DMS153 (cell line): ENCODE results near the gene SRI.
"Not testable (repeated sequence)": the region's sequence is repeated elsewhere in the genome, so short reads cannot be mapped to it uniquely, and the experiment has no call there.

Experiments used
- DNase-seq: peaks from one replicate; lab custom pipeline; 2025; lab: John Stamatoyannopoulos, UW

The SRI gene, protein sequence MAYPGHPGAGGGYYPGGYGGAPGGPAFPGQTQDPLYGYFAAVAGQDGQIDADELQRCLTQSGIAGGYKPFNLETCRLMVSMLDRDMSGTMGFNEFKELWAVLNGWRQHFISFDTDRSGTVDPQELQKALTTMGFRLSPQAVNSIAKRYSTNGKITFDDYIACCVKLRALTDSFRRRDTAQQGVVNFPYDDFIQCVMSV

DNA sequence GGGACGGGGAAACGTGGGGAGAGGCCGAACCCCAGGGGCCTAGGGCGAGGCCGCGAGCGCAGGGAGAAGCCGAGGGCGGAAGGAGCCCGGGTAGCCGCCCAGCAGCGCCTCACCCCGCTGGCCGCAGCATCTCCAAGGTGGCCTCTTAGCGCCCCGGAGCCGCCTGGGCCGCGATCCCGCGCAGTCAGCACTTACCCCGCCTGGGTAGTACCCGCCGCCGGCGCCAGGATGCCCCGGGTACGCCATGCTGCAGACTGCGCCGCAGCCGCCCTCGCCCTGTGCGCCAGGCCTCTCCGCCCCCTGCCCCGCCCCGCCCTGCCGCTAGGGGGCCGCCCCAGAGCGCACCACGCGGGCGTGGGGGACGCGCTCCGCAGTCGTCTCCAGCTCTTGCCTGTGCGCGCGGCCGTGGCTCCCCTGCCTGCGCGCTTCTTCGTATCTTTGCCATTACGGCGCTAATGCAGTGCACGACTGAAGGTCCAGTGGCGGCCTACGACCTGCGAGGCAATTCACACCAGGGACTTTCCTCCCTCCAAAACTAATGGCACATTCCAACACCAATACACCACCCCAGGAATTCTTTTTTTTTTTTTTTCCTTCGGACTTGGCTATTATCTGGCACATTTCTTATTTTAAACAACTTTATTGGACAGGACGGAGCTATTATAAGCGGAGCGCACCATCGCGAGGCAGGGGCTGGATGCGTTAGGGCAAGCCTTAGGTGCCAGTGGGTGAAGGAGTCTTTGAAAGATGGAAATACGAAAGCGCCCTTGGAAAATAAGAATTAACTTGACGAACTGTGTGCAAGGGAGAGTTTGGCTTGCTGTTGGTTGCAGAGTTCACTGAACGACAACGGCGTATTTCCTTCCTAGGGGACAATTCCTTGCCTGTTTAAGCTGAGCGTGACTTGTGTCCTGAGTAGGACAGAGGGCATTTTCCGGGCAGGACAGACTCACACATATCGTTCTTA, at the start of gene SRI:
Gene SRI (minus strand): TSS at position 258 of the 967 bp plus-strand sequence. CDS start 12 bp downstream, at position 246.
- peak; percentile 61 for DNase-seq

- no peak for DNase-seq
Observed at GRCh38 chr7:88269586-88269985, 49.7 kb upstream of the SRI start.

DNA sequence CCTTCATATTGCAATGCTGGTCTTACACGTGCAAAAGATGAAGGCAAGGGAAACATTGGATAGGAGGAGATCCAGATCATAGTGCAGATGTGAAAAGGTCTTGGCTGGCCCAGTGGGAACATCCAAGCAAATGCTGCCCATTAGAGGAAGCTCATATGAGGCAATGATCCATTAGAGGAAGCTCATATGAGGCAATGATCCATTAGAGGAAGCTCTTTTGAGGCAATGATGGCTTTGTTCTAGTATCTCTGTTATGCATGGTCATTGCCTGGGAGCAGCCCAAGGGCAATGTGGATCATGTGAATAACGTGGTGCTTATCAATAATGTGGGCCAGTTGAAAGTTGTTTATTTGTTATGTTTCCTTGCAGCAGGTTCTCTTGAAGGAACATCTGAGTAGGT, 49.0 kb upstream of the SRI start:
- DNase-seq, result no peak

- no peak for DNase-seq
Observed at GRCh38 chr7:88268051-88268450, 48.2 kb upstream of the SRI start.

DNA sequence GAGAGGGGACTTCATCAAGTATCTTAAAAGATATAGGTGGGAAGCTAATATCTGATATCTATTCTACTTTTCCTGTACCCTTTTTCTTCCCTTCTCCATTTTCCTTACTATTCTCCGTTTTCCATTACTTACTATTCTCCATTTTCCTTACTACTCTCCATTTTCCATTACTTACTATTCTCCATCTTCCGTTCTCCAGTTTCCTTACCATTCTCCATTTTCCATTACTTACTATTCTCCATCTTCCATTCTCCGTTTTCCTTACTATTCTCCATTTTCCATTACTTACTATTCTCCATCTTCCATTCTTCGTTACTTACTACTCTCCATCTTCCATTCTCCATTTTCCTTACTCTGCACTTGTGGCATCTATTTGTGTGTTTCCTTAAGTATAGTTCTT, 47.6 kb upstream of the SRI start:
- no peak for DNase-seq

GRCh38 chr7:88264987-88265386, 45.1 kb upstream of the SRI start:
- not testable (repeated sequence) for DNase-seq

DNA sequence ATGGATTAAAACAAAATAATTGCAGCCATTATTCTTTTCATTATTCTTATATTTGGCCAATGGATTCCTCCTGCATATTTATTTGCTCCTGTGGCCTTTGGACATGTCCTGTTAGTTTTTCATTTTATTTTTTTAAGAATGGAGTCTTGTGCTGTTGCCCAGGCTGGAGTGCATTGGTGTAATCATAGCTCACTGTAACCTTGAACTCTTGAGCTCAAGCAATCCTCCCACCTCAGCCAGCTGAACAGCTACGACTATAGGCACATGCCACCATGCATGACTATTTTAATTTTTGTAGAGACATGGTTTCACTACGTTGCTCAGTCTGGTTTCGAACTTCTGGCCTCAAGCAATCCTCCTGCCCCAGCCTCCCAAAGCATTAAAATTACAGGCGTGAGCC, 42.7 kb upstream of the SRI start:
- DNase-seq, result no peak

DNA sequence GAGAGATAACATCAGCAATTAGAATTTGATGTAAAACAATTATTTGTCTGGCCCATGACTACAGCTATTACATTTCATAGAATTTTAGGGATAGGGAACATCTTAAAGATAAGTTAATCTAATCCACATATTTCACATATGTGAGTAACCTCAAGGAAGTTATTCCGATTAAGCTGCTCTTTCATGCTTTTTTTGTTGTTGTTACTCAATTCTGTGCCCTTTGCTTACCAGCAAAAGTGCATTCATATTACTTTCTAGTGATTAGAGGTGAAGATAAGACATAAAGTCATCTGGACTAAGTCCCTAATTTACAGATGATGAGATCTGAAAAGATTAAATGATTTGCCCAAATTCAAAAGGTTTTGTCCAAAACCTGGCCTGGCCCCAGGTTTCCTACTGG, 40.9 kb upstream of the SRI start:
- no peak for DNase-seq

DNA sequence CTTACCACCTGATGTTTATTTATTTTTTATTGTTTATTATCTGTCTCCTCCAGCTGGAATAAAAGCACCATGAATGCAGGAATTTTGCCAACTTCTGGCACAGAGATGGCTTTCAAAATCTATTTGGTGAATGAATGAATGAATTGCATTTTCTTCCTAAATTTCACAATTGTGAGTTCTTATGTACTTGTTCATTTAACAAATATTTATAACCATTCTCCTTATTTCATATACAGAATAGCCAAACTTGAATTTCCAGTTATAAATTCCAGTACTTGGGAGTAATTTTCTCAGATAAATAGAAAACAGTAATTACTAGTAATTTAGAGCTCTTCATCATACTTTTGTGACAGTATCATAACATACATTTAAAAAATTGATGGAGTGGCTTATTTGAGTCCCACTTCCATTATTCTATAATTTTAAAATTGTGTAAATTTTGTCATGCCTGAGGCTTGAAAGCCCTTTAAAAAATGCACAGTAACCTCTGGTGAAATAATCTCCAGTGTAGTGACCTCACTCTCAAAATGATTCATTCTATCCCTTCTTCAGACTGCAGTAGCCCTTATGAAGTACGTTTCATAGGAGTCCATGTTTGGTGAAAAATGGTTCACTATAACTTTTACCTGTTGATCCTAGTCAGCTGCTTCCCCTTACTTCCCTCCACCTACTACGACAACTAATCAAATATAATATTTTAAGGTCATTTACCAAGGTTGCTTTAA, 40.0 kb upstream of the SRI start:
- DNase-seq, result no peak

- not testable (repeated sequence) for DNase-seq
Observed at GRCh38 chr7:88258296-88258695, 38.5 kb upstream of the SRI start.

DNA sequence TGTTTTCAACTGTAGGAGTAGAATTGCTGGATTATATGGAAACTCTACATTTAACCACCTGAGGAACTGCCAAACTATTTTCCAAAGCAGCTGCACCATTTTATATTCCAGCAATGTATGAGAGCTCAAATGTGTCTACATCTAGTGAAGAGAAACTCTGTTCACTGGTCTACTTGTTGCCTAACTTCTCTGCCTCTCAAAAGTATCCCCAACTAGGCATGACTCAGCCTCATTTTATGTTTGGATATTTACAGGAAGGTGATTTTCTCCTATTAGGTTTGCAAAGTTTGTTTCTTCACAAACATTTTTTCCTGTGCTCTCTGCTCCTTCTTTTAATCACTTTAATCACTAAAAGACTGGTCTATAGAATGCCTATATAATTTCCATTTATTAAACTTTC, 37.1 kb upstream of the SRI start:
- DNase-seq, result no peak

- no peak for DNase-seq
Observed at GRCh38 chr7:88254721-88255424, 35.0 kb upstream of the SRI start.

- DNase-seq, result no peak
Observed at GRCh38 chr7:88253640-88254039, 33.8 kb upstream of the SRI start.

GRCh38 chr7:88244258-88244657, 24.4 kb upstream of the SRI start:
- no peak for DNase-seq

DNA sequence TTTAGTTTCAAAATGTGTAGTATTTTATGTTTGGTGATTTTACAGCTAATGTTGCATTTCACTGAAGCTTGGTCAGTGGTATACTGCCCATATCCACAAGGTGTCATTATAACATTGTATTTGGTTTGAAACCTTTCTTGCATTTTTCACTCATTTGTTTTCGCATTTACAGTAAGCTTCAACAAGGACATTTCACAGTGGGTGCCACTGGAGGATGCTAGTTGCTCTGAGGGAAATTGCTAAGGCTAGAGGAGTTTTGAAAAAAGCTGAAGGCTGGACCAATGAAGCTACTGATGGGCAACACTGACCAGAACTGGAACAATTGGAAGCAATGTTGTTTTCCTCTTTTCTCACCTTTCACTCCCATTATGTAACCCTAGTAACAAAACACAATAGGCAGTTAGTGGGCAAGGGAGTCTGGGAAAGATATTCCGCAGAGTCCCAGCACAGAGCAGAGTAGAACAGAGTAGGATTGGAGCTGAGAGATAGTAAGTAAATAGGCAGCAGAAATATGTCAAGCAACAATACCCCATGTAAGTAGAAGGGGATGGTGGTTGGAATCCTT, 23.6 kb upstream of the SRI start:
- peak; percentile 16 for DNase-seq

DNA sequence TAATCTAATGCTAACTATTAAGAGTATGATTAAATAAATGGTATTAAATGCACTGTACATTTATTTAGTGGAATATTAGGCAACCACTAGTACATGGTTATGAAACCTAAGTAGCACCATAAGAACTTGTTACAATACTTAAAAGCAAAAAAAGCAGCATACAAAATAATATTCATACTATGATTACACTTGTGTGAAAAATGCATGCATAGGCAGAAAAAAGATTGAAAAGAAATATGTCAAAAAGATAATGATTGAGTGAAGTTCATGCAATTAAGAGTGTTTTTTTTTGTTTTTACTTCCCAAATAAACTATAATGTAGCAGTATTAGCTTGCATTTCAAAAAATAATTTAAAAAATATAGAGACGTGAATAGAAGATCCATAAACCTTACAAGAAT, 20.0 kb upstream of the SRI start:
- no peak for DNase-seq

DNA sequence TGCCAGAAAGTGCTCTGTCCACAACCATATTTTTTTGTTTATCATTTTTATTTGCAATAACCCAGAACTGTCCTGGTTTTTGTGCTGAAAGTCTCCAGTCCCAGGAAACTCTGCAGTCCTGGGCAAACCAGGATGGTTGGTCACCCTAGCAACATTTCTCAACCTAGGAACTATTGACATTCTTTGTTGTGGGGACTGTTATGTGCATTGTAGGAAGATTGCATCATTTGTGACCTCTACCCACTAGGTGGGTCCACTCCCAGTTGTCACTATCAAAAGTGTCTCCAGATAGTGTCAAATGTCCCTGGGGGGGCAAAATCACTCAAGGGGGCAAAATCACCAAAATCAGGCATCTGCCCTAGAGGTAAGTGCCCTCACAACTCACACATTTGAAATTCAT, 14.0 kb upstream of the SRI start:
- DNase-seq, result no peak

DNA sequence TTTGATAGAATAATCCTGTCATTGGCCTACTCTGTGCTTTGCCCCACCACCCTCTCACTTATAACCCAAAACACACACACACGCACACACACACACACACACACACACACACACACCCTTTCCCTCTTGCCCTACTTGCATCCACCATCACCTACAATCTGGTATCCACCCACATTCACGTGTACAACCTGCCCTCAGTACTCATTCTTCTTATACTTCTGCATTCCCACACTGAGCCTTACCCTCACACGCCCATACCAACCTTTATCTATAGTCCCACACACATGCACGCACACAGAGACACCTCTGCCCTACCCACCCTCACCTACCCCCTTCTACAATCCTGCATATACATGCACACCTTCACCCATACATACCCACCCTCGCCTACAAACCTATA, 10.8 kb upstream of the SRI start:
- DNase-seq, result no peak

DNA sequence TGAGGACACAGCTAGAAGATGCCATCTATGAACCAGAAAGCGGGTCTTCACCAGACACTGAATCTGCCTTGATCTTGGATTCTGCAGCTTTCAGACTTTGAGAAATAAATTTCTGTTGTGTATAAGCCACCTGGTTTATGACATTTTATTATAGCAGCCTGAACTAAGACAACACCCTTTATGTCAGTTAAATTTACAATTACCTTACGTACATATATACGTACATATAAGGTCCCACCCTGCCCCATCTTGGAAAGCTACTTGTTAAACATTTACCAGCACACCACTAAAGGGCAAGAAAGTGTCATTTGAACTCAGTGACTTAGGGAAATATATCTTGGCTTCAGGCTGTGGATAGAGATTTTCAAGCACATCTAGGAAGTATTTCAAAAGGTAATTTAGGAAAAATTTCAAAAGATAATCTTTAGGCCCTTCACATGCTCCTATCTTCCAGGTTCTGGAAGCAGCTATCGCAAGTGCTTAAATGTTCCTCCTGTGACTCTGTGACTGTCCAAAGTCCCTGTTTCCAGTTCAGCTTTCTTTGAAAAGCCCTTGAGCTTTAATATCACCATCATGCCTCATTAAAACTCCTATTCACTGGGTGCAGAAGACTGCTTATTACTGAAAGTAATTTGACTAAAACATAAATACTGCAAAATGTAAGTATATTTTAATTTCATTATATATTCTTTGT, 9.6 kb upstream of the SRI start:
- no peak for DNase-seq

DNA sequence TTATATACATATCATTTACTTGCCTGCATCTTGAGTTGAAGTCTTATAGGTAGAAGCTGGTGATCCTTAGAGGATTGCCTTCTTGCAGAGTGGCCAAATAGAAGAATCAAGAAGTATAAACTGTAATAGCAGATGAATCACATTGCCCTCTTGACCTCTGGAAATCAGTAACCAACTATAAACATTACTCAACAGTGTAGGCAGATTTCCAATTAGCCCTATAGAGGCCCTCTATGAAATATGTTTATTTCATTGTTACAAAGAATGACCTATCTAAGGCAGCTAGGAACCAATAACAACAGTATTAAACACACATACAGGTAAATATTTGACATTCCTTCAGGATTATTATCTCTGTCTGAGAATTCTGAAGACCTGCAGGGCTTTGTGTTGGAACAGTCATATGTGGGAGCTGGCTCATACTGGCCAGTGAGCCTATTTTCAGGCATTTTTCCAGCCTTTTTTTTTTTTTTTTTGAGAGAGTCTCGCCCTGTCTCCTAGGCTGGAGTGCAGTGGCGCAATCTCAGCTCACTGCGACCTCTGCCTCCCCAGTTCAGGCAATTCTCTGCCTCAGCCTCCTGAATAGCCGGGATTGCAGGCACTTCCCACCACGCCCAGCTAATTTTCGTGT, 7.2 kb upstream of the SRI start:
- DNase-seq, result no peak

- no peak for DNase-seq
Observed at GRCh38 chr7:88226201-88226600, 6.4 kb upstream of the SRI start.
